ENCODE results near the gene HNRNPDL.

Gene HNRNPDL

GRCh38 chr4:82381661-82382296 lies 48.5 kb downstream of the HNRNPDL start:
- no peak for DNase-seq

DNA sequence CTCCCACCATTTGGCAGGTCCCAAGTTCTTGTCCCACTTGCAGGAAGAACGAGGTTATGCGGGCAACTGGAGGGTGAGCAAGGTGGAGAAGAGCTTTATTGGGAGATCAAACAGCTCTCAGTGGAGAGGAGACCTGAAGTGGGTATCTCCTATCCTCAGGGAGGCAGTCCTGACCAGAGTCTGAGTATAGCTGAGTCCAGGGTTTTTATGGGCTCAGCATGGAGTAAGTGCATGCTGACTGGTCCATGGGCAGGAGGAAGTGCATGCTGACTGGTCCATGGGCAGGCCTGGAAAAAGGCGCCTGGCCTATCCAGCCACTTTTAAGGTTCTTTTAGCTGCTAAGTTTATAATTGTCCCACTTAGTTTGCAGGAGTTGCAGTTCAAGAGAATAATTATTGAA lies 49.0 kb downstream of the HNRNPDL start:
- DNase-seq: no peak

DNA sequence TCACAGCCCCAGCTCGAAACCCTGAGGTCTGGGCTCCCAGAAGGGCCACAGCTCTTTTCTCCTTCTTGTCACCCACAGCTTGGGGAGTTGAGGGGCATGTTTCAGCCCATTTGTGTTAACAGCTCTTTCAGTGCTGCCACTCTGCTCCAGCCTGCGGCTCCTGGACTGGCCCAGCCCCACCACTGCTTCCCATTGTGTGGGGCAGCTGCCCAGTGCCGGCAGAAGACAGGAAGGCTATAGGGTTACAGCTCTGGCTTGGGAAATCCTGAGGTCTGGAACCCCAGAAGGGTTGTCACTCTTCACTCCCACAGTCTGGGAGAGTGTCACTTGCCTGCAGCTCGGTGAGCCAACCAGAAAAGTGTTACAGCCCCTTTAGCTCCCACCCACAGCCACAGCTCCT lies 49.4 kb downstream of the HNRNPDL start:
- DNase-seq: no peak

GRCh38 chr4:82380344-82380743 lies 49.9 kb downstream of the HNRNPDL start:
- DNase-seq: no peak

DNA sequence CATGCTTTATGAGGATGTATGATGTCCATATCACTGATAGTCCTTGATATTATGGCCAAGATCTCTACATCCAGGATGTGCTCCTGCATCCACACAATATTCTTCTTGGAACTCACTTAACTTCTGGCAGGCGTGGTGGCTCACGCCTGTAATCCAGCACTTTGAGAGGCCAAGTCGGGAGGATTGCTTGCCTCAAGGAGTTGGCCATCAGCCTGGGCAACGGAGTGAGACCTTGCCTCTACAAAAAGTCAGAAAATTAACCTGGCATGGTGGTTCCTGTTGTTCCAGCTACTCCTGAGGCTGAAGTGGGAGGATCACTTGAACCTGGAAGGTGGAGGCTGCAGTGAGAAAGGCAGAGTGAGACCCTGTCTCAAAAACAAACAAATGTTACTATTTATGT lies 54.2 kb downstream of the HNRNPDL start:
- no peak for DNase-seq

GRCh38 chr4:82373816-82374625 lies 56.2 kb downstream of the HNRNPDL start, which contains the start of gene HNRNPD:
HNRNPD (minus strand) TSS chr4:82373991; CDS start chr4:82373678, 313 bp downstream.
- DNase-seq: peak; percentile 84

GRCh38 chr4:82373486-82373815 lies 56.8 kb downstream of the HNRNPDL start:
- DNase-seq: no peak

Measured in activated T-cell treated with anti-CD3 and anti-CD28 coated beads, Interleukin-2, amount 50 U/mL, for 1 hour (primary cell).